Fibroblast of skin of back (primary cell): ENCODE measurements around the gene AGR3.

ENCODE experiments used
- DNase-seq: peaks from one replicate; pipeline ENCODE4 v3.0.0-alpha.2; 2013

AGR3 gene

DNA sequence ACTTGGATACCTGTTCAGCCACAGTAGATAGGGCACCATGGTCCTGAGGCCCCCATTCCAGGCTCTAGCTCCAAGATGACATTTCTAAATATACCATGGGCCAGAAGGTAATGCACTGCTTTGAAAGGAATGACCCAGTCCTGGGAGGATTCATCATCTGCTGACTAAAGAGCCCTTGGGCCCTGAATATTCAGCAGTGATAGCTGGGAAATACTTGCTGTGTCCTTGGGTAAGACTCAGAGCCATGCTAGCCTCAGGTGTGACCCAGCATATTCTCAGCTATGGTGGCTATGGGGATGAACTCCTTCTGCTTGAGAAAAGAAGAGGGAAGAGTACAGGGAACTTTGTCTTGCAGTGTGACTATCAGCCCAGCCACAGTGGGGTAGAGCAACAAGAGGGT lies 55.7 kb downstream of the AGR3 start:
- no peak for DNase-seq

DNA sequence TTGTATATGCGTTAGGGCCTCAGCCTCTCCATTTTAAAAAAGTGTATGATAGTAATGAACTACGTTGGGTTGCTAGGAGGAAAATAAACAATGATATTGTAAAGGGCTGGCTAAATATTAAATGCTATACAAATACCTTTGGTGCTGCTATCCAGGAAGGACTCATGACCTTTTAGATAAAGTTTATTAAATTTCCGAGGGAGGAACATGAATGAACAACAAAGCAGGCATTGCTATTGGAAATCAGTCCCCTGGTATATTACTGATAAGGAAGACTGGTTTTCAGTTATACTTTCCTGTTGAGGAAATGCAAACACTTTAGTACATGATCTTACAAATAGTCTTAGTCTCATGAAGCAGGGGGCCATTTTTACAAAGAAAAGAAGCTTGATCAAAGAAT lies 59.8 kb downstream of the AGR3 start:
- no peak for DNase-seq

DNA sequence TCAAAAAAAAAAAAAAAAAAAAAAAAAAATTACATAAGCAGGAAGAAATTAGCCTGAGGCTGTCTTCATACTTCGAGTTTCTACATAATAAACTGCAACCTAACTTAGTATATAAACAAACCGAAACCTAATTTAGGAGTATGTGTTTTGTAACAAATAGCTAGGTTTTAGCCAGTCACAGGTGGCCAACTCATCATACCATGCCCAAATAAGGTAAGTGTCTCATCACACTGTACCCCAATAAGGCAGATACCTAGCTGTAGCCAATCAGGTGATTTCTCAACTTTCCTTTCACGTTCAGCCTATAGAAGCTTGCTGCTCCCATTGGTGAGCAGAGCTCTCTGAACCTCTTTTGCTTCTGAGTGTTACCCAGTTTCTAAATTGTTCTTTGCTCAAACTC lies 63.1 kb downstream of the AGR3 start:
- no peak for DNase-seq

DNA sequence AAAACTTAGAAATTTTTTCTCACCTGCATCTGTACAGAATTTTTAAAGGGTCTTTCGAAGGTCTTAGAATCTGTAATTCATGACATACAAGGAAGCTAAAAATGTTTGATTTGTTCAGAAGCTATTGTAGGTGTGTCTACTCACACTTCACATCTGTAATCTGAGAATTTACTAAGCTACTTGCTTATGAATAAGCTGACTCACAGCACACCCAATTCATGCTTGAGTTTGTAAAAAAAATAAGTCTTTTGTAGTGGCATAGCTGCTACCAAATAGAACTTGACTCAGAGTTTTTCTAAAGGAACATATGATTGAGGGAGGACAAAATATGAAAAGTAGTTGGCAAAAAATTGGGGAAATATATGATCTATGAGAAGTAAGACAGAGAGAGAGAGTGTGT lies 64.2 kb downstream of the AGR3 start:
- peak; percentile 61 for DNase-seq

DNA sequence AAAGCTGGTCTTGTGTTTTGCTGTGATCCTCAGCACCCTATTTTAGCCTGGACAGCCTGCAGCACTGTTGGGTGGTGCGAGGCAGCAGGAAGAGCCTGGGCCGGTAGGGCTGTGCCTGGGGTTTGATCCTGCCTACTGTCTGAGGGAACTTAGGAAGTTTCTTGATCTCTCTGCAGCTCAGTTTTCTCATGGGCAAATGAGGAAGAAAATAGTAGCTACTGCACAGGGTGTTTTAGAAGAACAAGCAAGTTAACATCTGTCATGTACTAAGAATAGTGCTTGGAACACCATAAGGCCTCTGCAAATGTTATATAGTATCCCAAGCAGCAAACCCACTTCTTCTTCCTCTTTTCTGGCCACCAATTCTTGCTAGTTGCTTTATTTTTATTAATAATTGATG lies 65.0 kb downstream of the AGR3 start:
- DNase-seq, result no peak

DNA sequence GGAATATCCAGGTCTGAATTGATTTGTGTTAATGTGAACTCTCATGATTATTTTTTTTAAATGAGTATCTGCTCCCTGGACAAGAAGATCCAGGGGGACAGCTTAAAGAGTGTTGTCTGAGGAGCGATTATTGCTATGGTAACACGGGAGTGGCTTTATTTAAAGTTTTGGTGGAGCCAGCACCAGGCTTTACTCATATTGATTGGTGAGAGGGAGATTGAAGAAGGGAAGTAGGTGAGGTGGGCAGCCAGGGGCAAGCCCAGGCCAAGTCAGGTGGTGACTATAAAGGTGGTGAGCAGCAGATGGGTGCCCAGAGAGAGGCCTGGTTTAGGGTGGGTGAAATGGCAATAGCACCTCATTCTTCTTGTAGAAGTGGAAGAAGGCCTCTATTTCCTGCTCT lies 66.8 kb downstream of the AGR3 start:
- no peak for DNase-seq

DNA sequence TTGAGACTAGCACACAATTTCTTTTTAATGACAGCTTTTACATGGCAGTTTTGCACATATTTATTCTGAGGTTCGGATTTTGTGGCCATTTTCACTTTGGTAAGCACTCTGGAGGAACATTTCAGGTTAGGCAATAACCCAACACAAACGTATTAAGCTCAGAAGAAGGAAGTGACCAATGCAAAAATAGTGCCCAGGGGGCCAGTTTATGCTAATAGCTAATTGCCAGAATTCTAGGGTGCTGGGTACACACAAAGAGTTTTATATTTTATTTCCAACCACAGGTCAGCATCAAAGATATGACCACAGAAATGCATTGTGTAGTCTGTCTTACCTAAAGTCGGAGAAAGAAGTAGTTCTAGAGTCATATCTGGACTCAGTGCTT lies 68.6 kb downstream of the AGR3 start:
- no peak for DNase-seq

DNA sequence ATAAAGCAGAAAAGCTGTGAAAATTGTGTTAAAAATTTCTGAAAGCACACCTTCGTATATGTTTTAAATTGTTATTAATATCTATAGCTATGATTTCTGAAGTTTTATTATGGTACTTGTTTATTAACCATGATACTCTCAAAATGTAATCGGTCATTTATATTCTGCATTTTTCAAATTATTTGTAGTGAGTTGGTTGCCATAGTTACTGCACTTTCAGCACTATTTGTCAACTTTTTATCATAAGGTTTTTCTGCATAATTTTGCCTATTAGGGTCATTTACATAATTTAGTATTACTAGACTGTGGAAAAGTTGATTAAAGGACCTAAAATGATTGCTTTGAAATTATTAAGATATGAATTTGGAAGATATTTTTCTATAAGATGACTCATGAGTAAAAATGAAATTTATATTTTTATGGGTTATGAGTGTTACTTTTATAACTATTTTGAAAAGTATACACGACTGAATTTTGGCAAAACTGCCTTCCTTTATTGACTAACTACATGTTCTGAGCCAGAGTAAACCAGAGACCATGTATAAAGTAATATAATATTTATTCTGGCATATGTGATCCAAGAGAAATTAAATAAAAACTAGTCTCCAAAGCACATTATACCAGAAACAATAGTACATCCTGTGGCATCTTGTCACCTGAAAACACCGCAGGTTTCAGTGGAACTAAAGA lies 69.1 kb downstream of the AGR3 start:
- DNase-seq, result no peak

DNA sequence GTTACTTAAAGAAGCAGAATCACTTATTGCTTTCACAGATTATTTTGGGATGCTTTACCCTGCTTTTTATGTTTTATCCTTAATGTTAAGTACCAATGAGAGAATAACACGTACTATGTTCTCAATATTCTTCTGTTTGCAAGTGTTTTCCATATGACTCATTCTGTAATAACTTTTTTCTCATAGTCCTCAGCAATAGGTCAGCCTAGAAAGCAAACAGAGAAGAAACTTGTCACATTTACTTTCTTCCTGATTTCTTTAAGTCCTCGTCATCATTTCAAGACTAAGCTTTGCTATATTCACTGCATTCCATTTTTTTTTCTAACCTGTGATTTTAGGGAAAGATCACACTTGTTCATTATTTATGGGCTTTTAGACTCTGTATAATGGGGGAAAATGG lies 70.2 kb downstream of the AGR3 start:
- peak; percentile 80 for DNase-seq

DNA sequence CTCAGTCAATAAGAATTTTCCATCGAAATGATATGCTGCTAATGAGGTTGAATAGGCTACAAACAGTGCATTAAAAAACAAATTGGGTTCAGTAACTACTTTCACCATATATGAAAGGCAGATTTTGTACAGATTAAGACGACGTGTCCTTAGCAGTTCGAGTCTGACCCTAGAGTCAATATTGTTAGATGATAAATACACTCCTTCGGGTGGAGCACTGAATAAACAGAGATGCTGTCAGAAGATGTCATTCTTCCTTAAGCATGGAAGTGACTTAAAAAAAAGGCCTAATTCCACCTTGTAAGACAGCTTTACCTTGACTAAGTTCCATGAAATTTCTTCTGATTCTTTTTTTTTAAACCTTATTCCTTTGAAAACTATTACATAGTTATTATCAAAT lies 71.2 kb downstream of the AGR3 start:
- no peak for DNase-seq

DNA sequence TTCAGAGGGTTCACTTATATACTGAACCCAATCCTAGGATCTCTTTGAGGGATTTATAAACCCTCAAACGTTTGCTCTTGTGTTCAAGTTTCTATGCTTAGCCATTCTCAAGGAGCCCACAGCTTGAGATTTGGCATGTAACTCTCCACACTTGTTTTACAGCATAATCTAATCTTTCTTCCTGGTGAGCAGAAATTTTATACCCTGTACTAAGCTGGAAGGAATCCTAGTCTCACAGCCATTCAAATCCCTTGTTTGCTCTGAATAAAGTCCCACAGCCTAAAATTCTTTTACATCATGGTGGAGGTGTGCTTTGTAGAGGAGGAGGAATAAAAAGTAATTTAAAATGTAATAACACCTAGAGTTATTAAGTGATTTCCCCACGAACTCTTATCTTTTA lies 71.7 kb downstream of the AGR3 start:
- DNase-seq, result no peak
